PFSK-1 (cell line): ENCODE results near the gene MAPK4.

Source experiments
- FOXP2 ChIP-seq: optimal IDR thresholded peaks from 2 replicates; pipeline ENCODE3; 2011; ENCODE audit warnings: borderline replicate concordance, control low read depth, inconsistent platforms; ENCODE audit not compliant: insufficient read depth; ENCODE audit errors: extremely low read length, extremely low read depth
- POLR2AphosphoS5 ChIP-seq: IDR thresholded peaks from 2 replicates; pipeline ENCODE4 v1.6.1; 2012; ENCODE audit warnings: low read depth, mild to moderate bottlenecking, control low read depth, low read length, moderate library complexity
- SIN3A ChIP-seq: IDR thresholded peaks from 2 replicates; pipeline ENCODE4 v1.6.1; 2012; ENCODE audit warnings: mild to moderate bottlenecking, low read length, moderate library complexity, borderline replicate concordance; ENCODE audit not compliant: insufficient read depth
- TAF1 ChIP-seq: IDR thresholded peaks from 2 replicates; pipeline ENCODE4 v1.6.1; 2012; ENCODE audit warnings: low read length, control low read depth, borderline replicate concordance; ENCODE audit not compliant: insufficient read depth
- TF ChIP-seq, protein P1 (sequence below), 2 experiments: IDR thresholded peaks; 2 replicates each; pipeline versions ENCODE4 v1.6.1 to v1.8.0; 2011 to 2012; ENCODE audit warnings: low read depth in 2 of 2, low read length in 2 of 2, control low read depth in 1 of 2, inconsistent platforms in 1 of 2, mild to moderate bottlenecking in 1 of 2, moderate library complexity in 1 of 2; ENCODE audit not compliant: insufficient read depth in 1 of 2

MAPK4 gene

DNA sequence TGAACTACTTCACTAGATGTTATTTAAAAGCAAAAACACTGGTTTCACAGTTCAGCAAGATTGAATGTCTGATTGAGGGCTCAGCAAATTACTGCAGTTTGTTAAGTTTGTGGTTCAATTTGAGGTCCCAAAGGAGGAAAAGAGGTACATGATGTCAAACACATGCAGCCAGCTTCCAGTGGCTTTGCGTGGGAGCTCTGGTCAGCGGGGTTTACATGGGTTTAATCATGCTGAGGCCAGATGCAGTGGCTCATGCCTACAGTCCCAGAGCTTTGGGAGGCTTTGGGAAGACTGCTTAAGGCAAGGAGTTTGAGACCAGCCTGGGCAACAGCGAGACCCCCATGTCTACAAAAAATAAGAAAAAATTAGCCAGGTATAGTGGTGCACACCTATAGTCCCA is 111.5 kb downstream of the MAPK4 start:
- TF ChIP-seq SIN3A (no peak), TAF1 (no peak), POLR2AphosphoS5 (no peak), FOXP2 (no peak)
- TF ChIP-seq, protein P1, sequence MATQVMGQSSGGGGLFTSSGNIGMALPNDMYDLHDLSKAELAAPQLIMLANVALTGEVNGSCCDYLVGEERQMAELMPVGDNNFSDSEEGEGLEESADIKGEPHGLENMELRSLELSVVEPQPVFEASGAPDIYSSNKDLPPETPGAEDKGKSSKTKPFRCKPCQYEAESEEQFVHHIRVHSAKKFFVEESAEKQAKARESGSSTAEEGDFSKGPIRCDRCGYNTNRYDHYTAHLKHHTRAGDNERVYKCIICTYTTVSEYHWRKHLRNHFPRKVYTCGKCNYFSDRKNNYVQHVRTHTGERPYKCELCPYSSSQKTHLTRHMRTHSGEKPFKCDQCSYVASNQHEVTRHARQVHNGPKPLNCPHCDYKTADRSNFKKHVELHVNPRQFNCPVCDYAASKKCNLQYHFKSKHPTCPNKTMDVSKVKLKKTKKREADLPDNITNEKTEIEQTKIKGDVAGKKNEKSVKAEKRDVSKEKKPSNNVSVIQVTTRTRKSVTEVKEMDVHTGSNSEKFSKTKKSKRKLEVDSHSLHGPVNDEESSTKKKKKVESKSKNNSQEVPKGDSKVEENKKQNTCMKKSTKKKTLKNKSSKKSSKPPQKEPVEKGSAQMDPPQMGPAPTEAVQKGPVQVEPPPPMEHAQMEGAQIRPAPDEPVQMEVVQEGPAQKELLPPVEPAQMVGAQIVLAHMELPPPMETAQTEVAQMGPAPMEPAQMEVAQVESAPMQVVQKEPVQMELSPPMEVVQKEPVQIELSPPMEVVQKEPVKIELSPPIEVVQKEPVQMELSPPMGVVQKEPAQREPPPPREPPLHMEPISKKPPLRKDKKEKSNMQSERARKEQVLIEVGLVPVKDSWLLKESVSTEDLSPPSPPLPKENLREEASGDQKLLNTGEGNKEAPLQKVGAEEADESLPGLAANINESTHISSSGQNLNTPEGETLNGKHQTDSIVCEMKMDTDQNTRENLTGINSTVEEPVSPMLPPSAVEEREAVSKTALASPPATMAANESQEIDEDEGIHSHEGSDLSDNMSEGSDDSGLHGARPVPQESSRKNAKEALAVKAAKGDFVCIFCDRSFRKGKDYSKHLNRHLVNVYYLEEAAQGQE (IDR thresholded peaks at IDR 0.05; ENCODE audit: insufficient read depth in 1 of 2, low read depth in 2 of 2, low read length in 2 of 2): no peak

DNA sequence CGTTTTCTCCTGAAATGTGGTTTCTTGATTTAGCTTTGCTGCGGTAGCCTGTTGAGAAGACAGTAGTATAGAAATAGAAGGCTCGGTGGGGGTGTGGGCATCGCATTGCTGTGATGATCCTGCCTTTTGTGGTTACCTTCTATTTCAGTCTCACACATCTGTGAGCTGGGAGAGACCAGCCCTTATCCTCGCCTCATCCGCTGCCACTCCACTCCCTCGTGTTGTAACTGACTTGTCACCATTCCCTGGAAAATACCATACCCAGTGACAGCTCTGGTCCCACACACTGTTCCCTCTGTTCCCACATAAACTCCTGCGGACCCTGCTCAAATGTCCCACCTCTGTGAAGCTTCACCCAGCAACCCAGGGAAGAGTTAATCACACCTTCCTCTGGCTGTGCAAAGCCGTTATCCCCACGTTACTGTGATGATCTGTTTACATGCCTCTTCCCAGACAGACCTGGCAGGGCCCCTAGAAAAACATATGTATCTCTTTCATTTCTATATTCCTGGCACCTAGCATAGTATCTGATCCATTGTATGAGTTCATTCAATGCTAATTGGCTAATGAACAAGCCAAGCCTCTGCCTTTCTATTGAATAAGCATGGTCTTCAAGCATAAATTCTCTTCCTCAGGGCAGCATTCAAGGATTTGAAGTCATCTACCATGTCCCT is 114.6 kb downstream of the MAPK4 start:
- TF ChIP-seq, protein P1 (IDR thresholded peaks at IDR 0.05; ENCODE audit: insufficient read depth in 1 of 2, low read depth in 2 of 2, low read length in 2 of 2): no peak
- no peak for TF ChIP-seq POLR2AphosphoS5
- TF ChIP-seq SIN3A: no peak
- TF ChIP-seq TAF1: no peak
- TF ChIP-seq FOXP2: no peak

DNA sequence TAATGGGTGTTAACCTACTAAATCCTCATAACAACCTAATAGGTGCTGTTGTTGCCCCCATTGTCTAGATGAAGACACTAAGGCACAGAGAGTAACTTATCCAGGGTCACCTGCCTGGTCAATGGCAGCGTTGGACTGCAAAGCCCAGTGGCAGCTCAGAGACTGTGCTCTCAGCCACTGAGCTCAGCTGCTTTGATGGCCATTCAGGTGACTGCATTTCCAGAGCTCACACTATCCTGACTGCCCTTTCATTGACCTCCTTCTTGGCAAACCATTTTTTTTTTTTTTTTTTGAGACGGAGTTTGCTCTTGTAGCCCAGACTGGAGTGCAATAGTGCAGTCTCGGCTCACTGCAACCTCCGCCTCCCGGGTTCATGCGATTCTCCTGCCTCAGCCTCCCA is 115.2 kb downstream of the MAPK4 start:
- TF ChIP-seq FOXP2: no peak
- no peak for TF ChIP-seq SIN3A
- TF ChIP-seq TAF1: no peak
- no peak for TF ChIP-seq POLR2AphosphoS5
- TF ChIP-seq, protein P1 (IDR thresholded peaks at IDR 0.05; ENCODE audit: insufficient read depth in 1 of 2, low read depth in 2 of 2, low read length in 2 of 2): no peak

DNA sequence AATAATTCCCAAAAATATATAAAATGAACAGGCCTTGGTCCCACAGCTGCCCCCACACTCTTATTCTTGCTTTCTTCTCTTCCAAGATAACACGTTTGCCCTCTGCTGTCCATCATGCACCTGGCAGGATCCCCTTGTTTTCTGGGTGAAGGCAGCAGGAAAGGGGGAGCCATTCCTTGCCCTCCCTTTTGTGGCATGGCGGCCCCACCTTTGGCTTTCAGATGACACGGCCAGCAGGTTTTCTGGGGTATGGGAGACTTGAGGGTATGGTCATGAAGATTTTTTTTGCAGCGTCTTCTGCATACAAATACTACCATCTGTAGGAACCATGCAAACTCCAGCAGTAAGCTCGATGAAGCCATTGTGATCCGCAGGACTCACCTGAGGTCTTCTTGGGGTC is 118.8 kb downstream of the MAPK4 start:
- no peak for TF ChIP-seq TAF1
- TF ChIP-seq, protein P1 (IDR thresholded peaks at IDR 0.05; ENCODE audit: insufficient read depth in 1 of 2, low read depth in 2 of 2, low read length in 2 of 2): no peak
- TF ChIP-seq FOXP2: no peak
- no peak for TF ChIP-seq SIN3A
- TF ChIP-seq POLR2AphosphoS5: no peak

DNA sequence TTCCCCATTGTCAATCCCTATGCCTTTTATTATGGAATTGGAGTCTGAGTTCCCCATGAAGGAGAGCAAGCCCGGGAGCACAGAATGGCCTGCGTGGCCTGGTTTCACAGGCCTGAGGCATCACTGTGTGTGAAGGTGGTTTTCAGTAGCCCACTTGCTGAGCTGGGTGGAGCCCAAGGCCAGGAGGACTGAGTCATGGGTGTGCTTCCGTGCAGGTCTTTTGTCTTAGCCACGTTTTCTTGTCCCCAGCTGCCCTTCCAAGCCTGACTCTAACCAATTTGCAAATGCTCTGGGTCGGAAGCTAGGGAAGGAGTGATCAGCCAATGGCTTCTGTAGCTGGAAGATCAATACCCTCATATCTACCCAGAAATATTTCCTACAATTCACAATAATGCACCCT is 119.2 kb downstream of the MAPK4 start:
- TF ChIP-seq, protein P1 (IDR thresholded peaks at IDR 0.05; ENCODE audit: insufficient read depth in 1 of 2, low read depth in 2 of 2, low read length in 2 of 2): no peak
- TF ChIP-seq POLR2AphosphoS5 (no peak), FOXP2 (no peak), SIN3A (no peak), TAF1 (no peak)
